Naive B cell (primary cell): ENCODE results near the gene STIM2. TPM values are rescaled to one million over a fixed set of nuclear protein-coding genes. Genes with fewer than 3 reads are reported as not detected.

Experiments used
- ATAC-seq, 2 donors: fragments of 150-1000 bp; cut with Tn5 transposase; 2 replicates each; pipeline ENCODE4 v1.10.0; 2021; ENCODE audit warnings: low read depth in 2 of 2, mild to moderate bottlenecking in 2 of 2, moderate library complexity in 2 of 2
- DNase-seq: peaks from one replicate; pipeline ENCODE4 v3.0.0; 2022
- H3K27ac Mint-ChIP-seq, 6 donors: one replicate each; pipeline ENCODE4 v1.8.0; 2020 to 2022; ENCODE audit warnings: mild to moderate bottlenecking in 6 of 6, mixed read lengths in 6 of 6, moderate library complexity in 5 of 6, inconsistent platforms in 2 of 6
- H3K27me3 Mint-ChIP-seq, 3 donors: one replicate each; pipeline ENCODE4 v1.8.0; 2021 to 2022; ENCODE audit warnings: mixed read lengths in 3 of 3, mild to moderate bottlenecking in 1 of 3
- H3K36me3 Mint-ChIP-seq, 2 donors: one replicate each; pipeline ENCODE4 v1.8.0; 2020 to 2022; ENCODE audit warnings: mixed read lengths in 2 of 2, inconsistent platforms in 1 of 2, mild to moderate bottlenecking in 1 of 2
- H3K4me1 Mint-ChIP-seq, 3 donors: one replicate each; pipeline ENCODE4 v1.8.0; 2020 to 2022; ENCODE audit warnings: mixed read lengths in 3 of 3, inconsistent platforms in 1 of 3, mild to moderate bottlenecking in 1 of 3, moderate library complexity in 1 of 3
- H3K4me3 Mint-ChIP-seq, 8 donors: one replicate each; pipeline ENCODE4 v1.8.0; 2020 to 2022; ENCODE audit warnings: mild to moderate bottlenecking in 8 of 8, mixed read lengths in 8 of 8, moderate library complexity in 8 of 8, inconsistent platforms in 2 of 8
- H3K9me3 Mint-ChIP-seq, 7 donors: one replicate each; pipeline ENCODE4 v1.8.0; 2020 to 2022; ENCODE audit warnings: mixed read lengths in 7 of 7, mild to moderate bottlenecking in 5 of 7, inconsistent platforms in 2 of 7, moderate library complexity in 1 of 7
- polyA plus RNA-seq, 6 donors: library from polyadenylated mRNA; unstranded; fragments of 300-500 nt; fragmentation: Illumina TruSeq; gene quantifications; one replicate each; pipeline ENCODE4 v1.2.3, GENCODE V29; 2021; ENCODE audit warnings: low read depth in 6 of 6

Gene STIM2
- polyA plus RNA-seq, 6 donors from 2014 or later: 35.5 to 63.2 (median 46.0) TPM

GRCh38 chr4:27006646-27007045 is 146.0 kb downstream of the STIM2 start:
- no peaks in the 10 kb centered on the region for H3K9me3 Mint-ChIP-seq
- peak overlapping the region in 4 of 6 donors; percentile 13 to 91 (median 64) for H3K27ac Mint-ChIP-seq
- H3K4me1 Mint-ChIP-seq: peaks cover 10 to 24% (median 20%) of the 10 kb centered on the region in 3 donors
- H3K36me3 Mint-ChIP-seq: peaks cover 3 to 7% of the 10 kb centered on the region in 2 donors
- ATAC-seq: no peak
- no peak overlapping the region for H3K4me3 Mint-ChIP-seq
- H3K27me3 Mint-ChIP-seq: no peaks in the 10 kb centered on the region
- no peak for DNase-seq

GRCh38 chr4:27007507-27007906 is 146.9 kb downstream of the STIM2 start:
- peaks cover 3 to 7% of the 10 kb centered on the region in 2 donors for H3K36me3 Mint-ChIP-seq
- H3K9me3 Mint-ChIP-seq: no peaks in the 10 kb centered on the region
- H3K27ac Mint-ChIP-seq: peak overlapping the region in 4 of 6 donors; percentile 72 to 91 (median 78)

DNA sequence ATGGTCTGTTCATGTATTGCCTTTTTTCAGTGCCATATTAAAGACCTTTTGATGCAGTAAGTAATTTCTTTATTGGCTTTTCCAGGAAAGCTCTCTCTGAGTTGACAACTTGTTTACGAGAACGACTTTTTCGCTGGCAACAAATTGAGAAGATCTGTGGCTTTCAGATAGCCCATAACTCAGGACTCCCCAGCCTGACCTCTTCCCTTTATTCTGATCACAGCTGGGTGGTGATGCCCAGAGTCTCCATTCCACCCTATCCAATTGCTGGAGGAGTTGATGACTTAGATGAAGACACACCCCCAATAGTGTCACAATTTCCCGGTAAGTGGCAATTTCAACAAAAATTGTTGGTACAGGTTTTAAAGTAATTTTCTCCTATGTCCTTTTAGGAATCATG is 148.0 kb downstream of the STIM2 start:
- DNase-seq: no peak
- no peak overlapping the region for H3K4me3 Mint-ChIP-seq
- peaks cover 4 to 18% (median 16%) of the 10 kb centered on the region in 3 donors for H3K4me1 Mint-ChIP-seq
- H3K9me3 Mint-ChIP-seq: no peaks in the 10 kb centered on the region
- peaks cover 3 to 7% of the 10 kb centered on the region in 2 donors for H3K36me3 Mint-ChIP-seq
- H3K27me3 Mint-ChIP-seq: no peaks in the 10 kb centered on the region
- ATAC-seq: no peak
- H3K27ac Mint-ChIP-seq: peak overlapping the region in 1 of 6 donors; percentile 21

More at GRCh38 chr4:27007507-27007906, 146.9 kb downstream of the STIM2 start:
- DNase-seq: no peak
- no peak for ATAC-seq
- Mint-ChIP-seq H3K4me3 (no peak overlapping the region), H3K4me1 (peaks cover 10 to 24% (median 22%) of the 10 kb centered on the region in 3 donors), H3K27me3 (no peaks in the 10 kb centered on the region)

GRCh38 chr4:27009539-27009938 is 148.9 kb downstream of the STIM2 start:
- no peak for ATAC-seq
- no peak overlapping the region for H3K4me3 Mint-ChIP-seq
- H3K27ac Mint-ChIP-seq: peak overlapping the region in 3 of 6 donors; percentile 43 to 93 (median 76)
- peaks cover 3 to 11% (median 10%) of the 10 kb centered on the region in 3 donors for H3K4me1 Mint-ChIP-seq
- DNase-seq: no peak
- no peaks in the 10 kb centered on the region for H3K9me3 Mint-ChIP-seq
- H3K36me3 Mint-ChIP-seq: peaks cover 0 to 8% of the 10 kb centered on the region in 2 donors
- no peaks in the 10 kb centered on the region for H3K27me3 Mint-ChIP-seq

DNA sequence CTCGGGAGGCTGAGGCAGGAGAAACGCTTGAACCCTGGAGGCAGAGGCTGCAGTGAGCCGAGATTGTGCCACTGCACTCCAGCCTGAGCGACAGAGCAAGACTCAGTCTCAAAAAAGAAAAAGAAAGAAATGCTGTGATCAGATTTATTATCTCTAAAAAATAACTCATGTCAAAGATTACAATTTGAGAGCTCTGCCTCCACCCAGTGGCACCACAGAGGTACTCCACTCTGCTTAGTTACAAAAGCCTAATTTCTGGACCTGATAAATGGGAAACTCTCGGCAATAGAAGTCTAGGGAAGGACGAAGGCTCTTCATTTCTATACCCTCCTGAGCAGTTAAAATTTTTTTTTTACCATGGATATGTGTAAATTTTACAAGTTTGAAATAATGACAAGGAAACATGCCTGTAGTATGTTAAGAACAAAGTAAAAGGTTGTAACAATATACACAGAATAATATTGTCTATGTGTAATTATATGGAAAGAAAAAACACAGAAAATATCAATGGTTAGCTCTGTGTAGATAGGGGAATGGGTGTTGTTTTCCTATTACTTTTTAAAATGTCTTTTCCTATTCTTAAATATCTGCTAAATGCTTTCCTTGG is 149.8 kb downstream of the STIM2 start:
- peaks cover 7 to 16% of the 10 kb centered on the region in 2 donors for H3K36me3 Mint-ChIP-seq
- H3K27me3 Mint-ChIP-seq: no peaks in the 10 kb centered on the region
- no peak overlapping the region for H3K4me3 Mint-ChIP-seq
- DNase-seq (peak; percentile 48), ATAC-seq (peak; percentile 43 to 80)
- H3K27ac Mint-ChIP-seq: peak overlapping the region in 5 of 6 donors; percentile 7 to 93 (median 88)
- peaks cover 0 to 8% (median 0%) of the 10 kb centered on the region in 7 donors for H3K9me3 Mint-ChIP-seq
- H3K4me1 Mint-ChIP-seq: peaks cover 3 to 11% (median 10%) of the 10 kb centered on the region in 3 donors

DNA sequence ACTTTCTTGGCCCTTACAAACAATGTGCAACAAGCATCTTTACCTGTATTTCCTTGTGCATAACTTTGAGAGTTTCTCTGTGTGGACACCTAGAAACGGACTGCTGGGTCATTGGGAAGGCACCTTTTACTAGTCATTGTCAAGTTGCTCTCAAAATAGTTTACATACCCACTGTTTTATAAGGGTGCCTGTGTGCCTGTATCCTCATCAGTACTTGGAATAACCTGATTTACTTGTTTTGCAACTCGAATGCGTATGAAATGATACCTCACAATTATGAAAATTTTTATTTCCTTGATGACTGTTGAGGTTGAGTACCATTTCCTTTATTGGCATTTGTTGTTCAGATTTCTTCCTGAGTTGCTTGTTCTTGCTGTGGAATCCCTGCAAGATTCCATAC is 150.8 kb downstream of the STIM2 start:
- Mint-ChIP-seq H3K27ac (peak overlapping the region in 2 of 6 donors; percentile 31 to 70), H3K4me1 (peaks cover 3 to 10% (median 9%) of the 10 kb centered on the region in 3 donors), H3K27me3 (no peaks in the 10 kb centered on the region), H3K9me3 (peaks cover 0 to 14% (median 5%) of the 10 kb centered on the region in 7 donors), H3K4me3 (no peak overlapping the region), H3K36me3 (peaks cover 14 to 23% of the 10 kb centered on the region in 2 donors)
- no peak for DNase-seq
- no peak for ATAC-seq

GRCh38 chr4:27013012-27013411 is 152.4 kb downstream of the STIM2 start:
- no peak for DNase-seq
- no peaks in the 10 kb centered on the region for H3K27me3 Mint-ChIP-seq
- peak overlapping the region in 1 of 6 donors; percentile 14 for H3K27ac Mint-ChIP-seq
- H3K4me3 Mint-ChIP-seq: no peak overlapping the region
- no peak for ATAC-seq
- H3K36me3 Mint-ChIP-seq: peaks cover 15 to 28% of the 10 kb centered on the region in 2 donors
- H3K9me3 Mint-ChIP-seq: peaks cover 0 to 14% (median 5%) of the 10 kb centered on the region in 7 donors
- peaks cover 7 to 16% (median 7%) of the 10 kb centered on the region in 3 donors for H3K4me1 Mint-ChIP-seq

DNA sequence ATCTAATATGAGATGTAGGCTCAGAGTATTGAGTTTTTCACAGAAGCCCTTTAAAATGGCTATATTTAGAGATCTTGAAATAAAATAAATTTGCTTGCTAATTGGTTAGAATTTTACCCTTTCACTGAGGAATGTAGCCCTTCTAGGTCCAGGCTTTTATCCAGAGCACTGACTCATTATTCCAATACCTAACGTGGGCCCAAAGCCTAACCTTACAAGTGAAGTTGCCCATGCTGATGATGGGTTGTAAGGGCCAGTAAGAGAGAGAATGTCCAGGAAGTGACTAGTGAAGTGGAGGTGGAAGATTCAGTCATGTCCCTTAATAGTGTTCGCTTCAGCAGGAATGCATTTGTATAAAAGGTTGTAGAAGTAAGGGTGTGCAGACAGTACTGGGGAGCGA is 155.9 kb downstream of the STIM2 start:
- H3K27ac Mint-ChIP-seq: no peak overlapping the region
- peaks cover 2 to 13% (median 8%) of the 10 kb centered on the region in 3 donors for H3K4me1 Mint-ChIP-seq
- peaks cover 34 to 44% of the 10 kb centered on the region in 2 donors for H3K36me3 Mint-ChIP-seq
- peaks cover 0 to 14% (median 5%) of the 10 kb centered on the region in 7 donors for H3K9me3 Mint-ChIP-seq
- ATAC-seq (no peak), DNase-seq (no peak)
- no peak overlapping the region for H3K4me3 Mint-ChIP-seq
- no peaks in the 10 kb centered on the region for H3K27me3 Mint-ChIP-seq

DNA sequence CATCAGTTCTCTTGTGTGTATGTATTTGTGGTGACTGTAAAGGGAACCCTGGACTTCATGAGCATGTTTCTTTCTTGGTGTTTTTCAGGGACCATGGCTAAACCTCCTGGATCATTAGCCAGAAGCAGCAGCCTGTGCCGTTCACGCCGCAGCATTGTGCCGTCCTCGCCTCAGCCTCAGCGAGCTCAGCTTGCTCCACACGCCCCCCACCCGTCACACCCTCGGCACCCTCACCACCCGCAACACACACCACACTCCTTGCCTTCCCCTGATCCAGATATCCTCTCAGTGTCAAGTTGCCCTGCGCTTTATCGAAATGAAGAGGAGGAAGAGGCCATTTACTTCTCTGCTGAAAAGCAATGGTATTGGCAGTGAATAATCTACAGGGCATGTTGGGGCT is 157.0 kb downstream of the STIM2 start:
- H3K36me3 Mint-ChIP-seq: peaks cover 39 to 45% of the 10 kb centered on the region in 2 donors
- peaks cover 0 to 13% (median 5%) of the 10 kb centered on the region in 3 donors for H3K4me1 Mint-ChIP-seq
- no peak for ATAC-seq
- no peak for DNase-seq
- peak overlapping the region in 1 of 6 donors; percentile 47 for H3K27ac Mint-ChIP-seq
- H3K4me3 Mint-ChIP-seq: no peak overlapping the region
- peaks cover 0 to 14% (median 5%) of the 10 kb centered on the region in 7 donors for H3K9me3 Mint-ChIP-seq
- H3K27me3 Mint-ChIP-seq: no peaks in the 10 kb centered on the region

GRCh38 chr4:27018076-27018475 is 157.4 kb downstream of the STIM2 start:
- Mint-ChIP-seq H3K36me3 (peaks cover 39 to 45% of the 10 kb centered on the region in 2 donors), H3K27ac (peak overlapping the region in 1 of 6 donors; percentile 35), H3K9me3 (peaks cover 0 to 14% (median 5%) of the 10 kb centered on the region in 7 donors), H3K27me3 (no peaks in the 10 kb centered on the region), H3K4me3 (no peak overlapping the region), H3K4me1 (peaks cover 0 to 13% (median 5%) of the 10 kb centered on the region in 3 donors)
- ATAC-seq: no peak
- no peak for DNase-seq

GRCh38 chr4:27018910-27019309 is 158.3 kb downstream of the STIM2 start:
- no peak overlapping the region for H3K27ac Mint-ChIP-seq
- H3K27me3 Mint-ChIP-seq: no peaks in the 10 kb centered on the region
- no peak overlapping the region for H3K4me3 Mint-ChIP-seq
- H3K36me3 Mint-ChIP-seq: peaks cover 39 to 45% of the 10 kb centered on the region in 2 donors
- ATAC-seq (no peak), DNase-seq (no peak)
- peaks cover 0 to 13% (median 5%) of the 10 kb centered on the region in 3 donors for H3K4me1 Mint-ChIP-seq
- peaks cover 0 to 14% (median 5%) of the 10 kb centered on the region in 7 donors for H3K9me3 Mint-ChIP-seq

GRCh38 chr4:27019766-27020165 is 159.1 kb downstream of the STIM2 start:
- Mint-ChIP-seq H3K27ac (no peak overlapping the region), H3K36me3 (peaks cover 38 to 40% of the 10 kb centered on the region in 2 donors), H3K9me3 (peaks cover 0 to 12% (median 5%) of the 10 kb centered on the region in 7 donors), H3K4me3 (no peak overlapping the region), H3K27me3 (no peaks in the 10 kb centered on the region), H3K4me1 (peaks cover 0 to 13% (median 9%) of the 10 kb centered on the region in 3 donors)
- DNase-seq: no peak
- ATAC-seq: no peak

GRCh38 chr4:27020203-27020602 is 159.6 kb downstream of the STIM2 start:
- Mint-ChIP-seq H3K36me3 (peaks cover 34 to 37% of the 10 kb centered on the region in 2 donors), H3K27ac (peak overlapping the region in 1 of 6 donors; percentile 30), H3K27me3 (no peaks in the 10 kb centered on the region), H3K9me3 (peaks cover 0 to 8% (median 3%) of the 10 kb centered on the region in 7 donors), H3K4me1 (peaks cover 0 to 13% (median 11%) of the 10 kb centered on the region in 3 donors), H3K4me3 (no peak overlapping the region)
- DNase-seq: no peak
- ATAC-seq: no peak

DNA sequence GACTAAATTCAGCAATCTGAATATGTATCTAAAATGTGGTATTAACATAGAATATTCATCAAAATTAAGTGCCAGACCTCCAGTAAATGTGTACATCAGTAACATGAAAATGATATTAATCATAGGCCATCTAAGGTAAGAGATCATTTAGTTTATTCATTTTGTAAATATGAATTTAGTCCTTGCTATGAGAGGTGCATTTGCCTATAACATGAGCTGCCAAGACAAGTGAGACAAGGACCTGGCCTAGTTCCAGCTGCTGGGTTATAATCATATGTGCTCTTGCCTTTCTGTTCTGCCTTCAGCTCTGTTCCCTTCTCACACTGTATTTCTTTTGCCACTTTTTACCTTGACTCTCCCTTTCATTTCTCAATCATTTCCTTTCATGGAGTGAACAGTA is 160.0 kb downstream of the STIM2 start:
- Mint-ChIP-seq H3K4me1 (peaks cover 0 to 13% (median 11%) of the 10 kb centered on the region in 3 donors), H3K36me3 (peaks cover 30 to 36% of the 10 kb centered on the region in 2 donors), H3K9me3 (peaks cover 0 to 5% (median 3%) of the 10 kb centered on the region in 7 donors), H3K27ac (peak overlapping the region in 2 of 6 donors; percentile 27 to 30), H3K27me3 (no peaks in the 10 kb centered on the region), H3K4me3 (no peak overlapping the region)
- DNase-seq (no peak), ATAC-seq (no peak)
